Bronchial epithelial cell (primary cell): Measurements from ENCODE around the gene TNFRSF11A. TPM values are rescaled to one million over a fixed set of nuclear protein-coding genes. Genes with fewer than 3 reads are reported as not detected.

Source experiments
- DNase-seq: peaks from one replicate; pipeline ENCODE4 v3.0.0-alpha.2; 2010; ENCODE audit warnings: low read depth
- FAIRE-seq: peaks from 2 replicates; lab custom pipeline; 2011; peaks lifted over from hg19 to GRCh38; lab: Jason Lieb, UNC
- H3K27me3 ChIP-seq: 2 replicates; pipeline ENCODE4 v1.5.1; 2011; ENCODE audit warnings: low read length; ENCODE audit not compliant: control insufficient read depth, insufficient read depth
- H3K36me3 ChIP-seq: 2 replicates; pipeline ENCODE4 v1.5.1; 2011; ENCODE audit warnings: low read length; ENCODE audit not compliant: control insufficient read depth, insufficient read depth
- H3K4me3 ChIP-seq: 2 replicates; pipeline ENCODE4 v1.5.1; 2011; ENCODE audit warnings: mild to moderate bottlenecking, low read depth, low read length, control low read depth
- CTCF ChIP-seq: IDR thresholded peaks from 2 replicates; pipeline ENCODE4 v1.5.1; 2011; ENCODE audit warnings: mild to moderate bottlenecking, moderate library complexity, low read length, control low read depth, inconsistent platforms; ENCODE audit not compliant: insufficient read depth, severe bottlenecking
- total RNA-seq: library from RNA; depleted of rRNA; stranded (reverse); fragments of >200 nt; gene quantifications from 2 replicates; pipeline ENCODE4 v1.2.1, GENCODE V29; 2014

The TNFRSF11A gene
- total RNA-seq, 1 donor from 2014 or later = under 0.01 TPM

DNA sequence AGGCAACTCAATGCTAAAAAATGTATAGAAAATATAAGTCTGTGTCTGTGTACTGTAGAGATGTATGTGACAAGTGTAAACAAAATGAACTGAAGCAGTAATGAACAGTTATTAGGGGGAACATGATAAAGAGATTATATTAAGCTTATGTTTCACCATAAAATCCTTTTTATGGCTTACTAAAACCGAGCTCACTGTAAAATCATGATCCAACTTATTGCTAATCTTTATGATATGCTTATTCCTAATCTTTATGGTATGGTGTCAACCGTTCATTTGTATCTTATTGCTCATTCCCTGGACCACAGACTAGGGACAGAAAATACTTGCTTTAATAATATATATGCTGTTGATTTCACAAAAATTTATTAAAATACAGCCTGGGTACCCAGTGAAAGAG lies 62.1 kb downstream of the TNFRSF11A start:
- FAIRE-seq (no peak), DNase-seq (no peak)
- no peak for TF ChIP-seq CTCF
- Histone ChIP-seq H3K27me3 (no peaks in the 10 kb centered on the region), H3K36me3 (no peaks in the 10 kb centered on the region), H3K4me3 (no peak overlapping the region)

DNA sequence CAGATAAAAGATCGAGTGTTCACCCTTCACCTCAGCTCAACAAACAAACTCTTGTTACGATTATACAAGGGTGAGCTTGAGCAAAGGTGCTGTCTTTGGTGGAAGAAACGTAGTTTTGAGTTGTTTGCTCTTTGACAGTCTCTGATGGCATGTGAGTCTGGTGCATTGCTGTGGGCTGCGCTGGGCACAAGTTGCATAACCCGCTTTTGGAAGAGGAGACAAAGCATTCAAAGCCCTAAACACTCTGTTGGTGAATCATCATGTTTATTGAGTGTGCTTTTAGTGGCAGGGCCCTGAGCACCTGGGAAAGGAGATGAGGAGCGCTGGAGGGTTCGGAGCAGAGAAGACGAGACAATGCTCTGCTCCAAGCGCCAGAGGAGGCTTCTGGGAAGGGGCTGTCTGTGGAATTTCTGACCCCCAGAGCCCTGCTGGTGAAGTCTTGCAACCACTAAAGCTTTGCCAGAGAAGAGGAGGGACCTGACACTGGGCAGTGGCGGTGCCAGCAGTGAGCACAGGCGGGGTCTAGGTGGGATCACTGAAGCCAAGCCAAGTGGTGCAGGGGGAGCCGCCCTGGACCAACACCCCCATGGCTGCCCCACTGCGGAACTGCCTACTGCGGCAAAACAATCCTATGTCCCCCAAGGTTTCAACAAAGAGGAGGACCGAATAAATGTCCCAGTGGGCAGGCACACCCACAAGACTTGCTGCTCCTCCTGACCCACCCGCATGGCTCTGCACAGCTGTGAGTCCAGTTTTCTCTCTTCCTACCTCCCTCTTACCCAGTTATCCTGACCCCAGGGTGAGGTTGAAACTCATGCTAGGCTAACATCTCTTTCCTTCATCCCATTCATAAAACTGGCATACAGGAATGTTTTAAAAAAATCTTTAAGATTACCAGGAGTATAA lies 64.0 kb downstream of the TNFRSF11A start:
- Histone ChIP-seq H3K4me3 (no peak overlapping the region), H3K27me3 (no peaks in the 10 kb centered on the region), H3K36me3 (no peaks in the 10 kb centered on the region)
- peak; percentile 81 for DNase-seq
- peak; percentile 93 for FAIRE-seq
- TF ChIP-seq CTCF = no peak

DNA sequence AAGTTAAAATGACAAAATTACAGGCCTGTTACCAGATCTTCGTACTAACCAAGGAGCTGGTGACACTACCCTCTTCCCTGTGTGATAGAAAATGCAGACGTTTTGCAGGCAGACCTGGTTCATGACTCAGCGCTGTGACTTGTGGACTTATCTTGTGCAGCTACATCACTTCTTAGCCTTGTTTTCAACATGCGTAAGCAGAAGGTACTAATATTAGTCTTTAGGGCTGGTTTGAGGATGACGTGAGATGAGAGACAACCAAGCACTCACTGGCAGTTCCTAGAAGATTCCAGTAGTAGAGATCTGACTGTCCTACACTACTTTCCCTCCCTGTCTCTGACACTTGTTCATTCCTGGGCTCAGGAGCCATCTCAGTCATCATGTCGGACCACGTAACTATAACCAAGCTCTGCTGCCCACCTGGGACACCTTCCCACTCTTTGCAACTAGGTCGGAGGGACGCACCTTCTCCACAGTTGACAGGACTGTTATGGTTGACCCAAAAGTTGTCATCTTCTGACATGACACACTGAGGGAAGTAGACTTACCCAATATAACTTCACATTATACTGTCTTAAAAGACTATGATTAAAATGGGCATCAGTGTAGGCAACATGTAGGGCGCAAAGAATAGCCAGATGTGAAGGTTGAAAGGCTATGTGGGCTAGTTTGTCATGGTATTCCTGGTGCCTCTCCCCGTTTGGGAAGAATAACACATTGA lies 64.8 kb downstream of the TNFRSF11A start:
- FAIRE-seq = peak; percentile 97
- Histone ChIP-seq H3K27me3 (no peaks in the 10 kb centered on the region), H3K4me3 (no peak overlapping the region), H3K36me3 (no peaks in the 10 kb centered on the region)
- DNase-seq = peak; percentile 7
- TF ChIP-seq CTCF = no peak

DNA sequence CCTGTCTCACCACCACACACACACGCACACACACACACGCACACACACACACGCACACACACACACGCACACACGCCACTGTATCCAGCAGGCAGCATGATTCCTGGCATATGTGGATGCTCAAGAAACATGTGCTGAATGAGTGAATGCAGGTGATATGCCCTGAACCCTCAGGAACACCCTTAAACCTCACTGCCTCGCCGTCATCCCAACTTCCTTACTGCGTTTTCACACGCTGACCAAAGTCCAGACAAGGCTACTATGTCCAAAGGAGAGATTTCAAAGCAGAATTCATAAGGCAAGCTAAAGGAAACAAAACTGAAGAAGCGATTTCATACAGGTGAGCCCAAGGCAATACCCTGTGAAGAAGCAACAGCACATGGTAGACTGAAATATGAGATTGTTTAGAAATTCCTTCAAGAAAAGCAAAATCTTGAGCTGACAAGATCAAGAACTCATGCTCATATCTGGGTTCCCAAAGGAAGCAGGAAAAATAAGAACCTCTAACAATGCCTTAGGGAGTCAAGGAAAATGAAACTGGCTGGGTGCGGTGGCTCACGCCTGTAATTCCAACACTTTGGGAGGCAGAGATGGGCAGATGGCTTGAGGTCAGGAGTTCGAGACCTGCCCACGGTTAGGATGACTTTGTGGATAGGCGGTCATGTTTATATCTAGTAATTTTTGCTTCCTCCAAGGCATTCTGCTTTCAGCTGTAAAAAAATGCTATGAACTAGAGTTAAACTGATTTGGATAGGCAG lies 69.1 kb downstream of the TNFRSF11A start:
- FAIRE-seq (no peak), DNase-seq (no peak)
- no peaks in the 10 kb centered on the region for H3K27me3 ChIP-seq
- no peaks in the 10 kb centered on the region for H3K36me3 ChIP-seq
- H3K4me3 ChIP-seq = no peak overlapping the region
- no peak for TF ChIP-seq CTCF

- TF ChIP-seq CTCF = no peak
- Histone ChIP-seq H3K36me3 (no peaks in the 10 kb centered on the region), H3K27me3 (no peaks in the 10 kb centered on the region), H3K4me3 (no peak overlapping the region)
- FAIRE-seq = no peak
- DNase-seq = peak; percentile 44
Observed at GRCh38 chr18:62396381-62396780, 71.3 kb downstream of the TNFRSF11A start.
